Neural cell (in vitro differentiated cells): ENCODE data around the gene ALOX5. TPM values are rescaled to one million over a fixed set of nuclear protein-coding genes. Genes with fewer than 3 reads are reported as not detected.

Experiments
- H2AFZ ChIP-seq: fragments of 200-600, 300-800 bp; sonication (generic), shearing (Covaris generic); 2 replicates; pipeline ENCODE4 v1.6.0; 2014; ENCODE audit warnings: low read depth, mild to moderate bottlenecking, antibody characterized with exemption, low read length, moderate library complexity
- H3F3A ChIP-seq: fragments of 200-600 bp; shearing (Covaris generic); 2 replicates; pipeline ENCODE4 v1.6.1; 2016; ENCODE audit warnings: mild to moderate bottlenecking, moderate library complexity, mixed read lengths, antibody characterized with exemption, low read length; ENCODE audit not compliant: insufficient read depth, poor library complexity, severe bottlenecking
- H3K27ac ChIP-seq: fragments of 200-600, 300-800 bp; sonication (generic), shearing (Covaris generic); 2 replicates; pipeline ENCODE4 v1.5.1; 2014; ENCODE audit warnings: mild to moderate bottlenecking, low read length, moderate library complexity
- H3K27me3 ChIP-seq: fragments of 300-800, 200-600 bp; sonication (generic), shearing (Covaris generic); 2 replicates; pipeline ENCODE4 v1.6.0; 2014; ENCODE audit warnings: mild to moderate bottlenecking, low read depth, low read length, moderate library complexity; ENCODE audit not compliant: insufficient read depth
- H3K36me3 ChIP-seq: fragments of 300-800, 200-600 bp; sonication (generic), shearing (Covaris generic); 2 replicates; pipeline ENCODE4 v1.5.1; 2014; ENCODE audit warnings: mild to moderate bottlenecking, antibody characterized with exemption, low read length, moderate library complexity; ENCODE audit not compliant: insufficient read depth
- H3K4me2 ChIP-seq: fragments of 300-800, 200-600 bp; sonication (generic), shearing (Covaris generic); 2 replicates; pipeline ENCODE4 v1.6.0; 2014; ENCODE audit warnings: mild to moderate bottlenecking, low read length
- H3K4me3 ChIP-seq: fragments of 300-800, 200-600 bp; sonication (generic), shearing (Covaris generic); 2 replicates; pipeline ENCODE4 v1.5.1; 2014; ENCODE audit warnings: mild to moderate bottlenecking, low read length, moderate library complexity
- H3K79me2 ChIP-seq: fragments of 200-600 bp; shearing (Covaris generic); replicated peaks from 2 replicates; pipeline ENCODE4 v1.6.0; 2014; ENCODE audit warnings: mild to moderate bottlenecking, low read length, moderate library complexity; ENCODE audit not compliant: insufficient read depth
- H3K9ac ChIP-seq: fragments of 300-800, 200-600 bp; sonication (generic), shearing (Covaris generic); 2 replicates; pipeline ENCODE4 v1.6.1; 2016; ENCODE audit warnings: mild to moderate bottlenecking, low read length, mixed read lengths
- H3K9me2 ChIP-seq: fragments of 200-600 bp; shearing (Covaris generic); 2 replicates; pipeline ENCODE4 v1.6.1; 2016; ENCODE audit warnings: mild to moderate bottlenecking, low read length, mixed read lengths; ENCODE audit not compliant: insufficient read depth
- H3K9me3 ChIP-seq: fragments of 200-600, 300-800 bp; sonication (generic), shearing (Covaris generic); 2 replicates; pipeline ENCODE4 v1.6.1; 2016; ENCODE audit warnings: mild to moderate bottlenecking, mixed run types, low read length, moderate library complexity, mixed read lengths
- H4K20me1 ChIP-seq: fragments of 200-600 bp; shearing (Covaris generic); 2 replicates; pipeline ENCODE4 v1.6.1; 2016; ENCODE audit warnings: mild to moderate bottlenecking, mixed run types; ENCODE audit not compliant: insufficient read depth
- EP300 ChIP-seq: fragments of 450-650 bp; conservative IDR thresholded peaks from 2 replicates; pipeline ENCODE4 v1.6.1; 2014; ENCODE audit warnings: antibody characterized with exemption, mild to moderate bottlenecking, moderate library complexity; ENCODE audit not compliant: poor library complexity, severe bottlenecking
- EZH2 ChIP-seq: fragments of 200-600, 300-800 bp; shearing (Covaris generic), sonication (generic); IDR thresholded peaks from 2 replicates; pipeline ENCODE4 v1.6.1; 2014; ENCODE audit warnings: antibody characterized with exemption, low read length, borderline replicate concordance, mild to moderate bottlenecking; ENCODE audit not compliant: insufficient read depth, poor library complexity, severe bottlenecking
- MXI1 ChIP-seq: fragments of 450-650 bp; conservative IDR thresholded peaks from 2 replicates; pipeline ENCODE4 v1.6.1; 2014; ENCODE audit warnings: antibody characterized with exemption, mild to moderate bottlenecking; ENCODE audit not compliant: poor library complexity, severe bottlenecking
- POLR2AphosphoS5 ChIP-seq: IDR thresholded peaks from 2 replicates; pipeline ENCODE4 v1.6.1; 2012
- RAD21 ChIP-seq: fragments of 450-650 bp; conservative IDR thresholded peaks from 2 replicates; pipeline ENCODE4 v1.6.1; 2014; ENCODE audit warnings: antibody characterized with exemption, mild to moderate bottlenecking, moderate library complexity
- SMC3 ChIP-seq: fragments of 450-650 bp; conservative IDR thresholded peaks from 2 replicates; pipeline ENCODE4 v1.6.1; 2014; ENCODE audit warnings: antibody characterized with exemption, mild to moderate bottlenecking, moderate library complexity; ENCODE audit not compliant: poor library complexity
- TAF1 ChIP-seq: IDR thresholded peaks from 2 replicates; pipeline ENCODE4 v1.6.1; 2012; ENCODE audit warnings: low read depth
- polyA plus RNA-seq: library from polyadenylated mRNA; depleted of rRNA; stranded (reverse); fragments of >200 nt; gene quantifications from 2 replicates; pipeline ENCODE4 v1.2.3, GENCODE V29; 2014
- TF ChIP-seq, protein P1 (sequence below): fragments of 450-650 bp; IDR thresholded peaks from 2 replicates; pipeline ENCODE4 v1.5.1; 2014; ENCODE audit warnings: antibody characterized with exemption, mild to moderate bottlenecking, moderate library complexity; ENCODE audit not compliant: poor library complexity, severe bottlenecking
- TF ChIP-seq, protein P2 (sequence below): IDR thresholded peaks from 2 replicates; pipeline ENCODE4 v1.6.1; 2012; ENCODE audit warnings: borderline replicate concordance

ALOX5 gene
- polyA plus RNA-seq, 1 donor from 2014 or later: not detected

DNA sequence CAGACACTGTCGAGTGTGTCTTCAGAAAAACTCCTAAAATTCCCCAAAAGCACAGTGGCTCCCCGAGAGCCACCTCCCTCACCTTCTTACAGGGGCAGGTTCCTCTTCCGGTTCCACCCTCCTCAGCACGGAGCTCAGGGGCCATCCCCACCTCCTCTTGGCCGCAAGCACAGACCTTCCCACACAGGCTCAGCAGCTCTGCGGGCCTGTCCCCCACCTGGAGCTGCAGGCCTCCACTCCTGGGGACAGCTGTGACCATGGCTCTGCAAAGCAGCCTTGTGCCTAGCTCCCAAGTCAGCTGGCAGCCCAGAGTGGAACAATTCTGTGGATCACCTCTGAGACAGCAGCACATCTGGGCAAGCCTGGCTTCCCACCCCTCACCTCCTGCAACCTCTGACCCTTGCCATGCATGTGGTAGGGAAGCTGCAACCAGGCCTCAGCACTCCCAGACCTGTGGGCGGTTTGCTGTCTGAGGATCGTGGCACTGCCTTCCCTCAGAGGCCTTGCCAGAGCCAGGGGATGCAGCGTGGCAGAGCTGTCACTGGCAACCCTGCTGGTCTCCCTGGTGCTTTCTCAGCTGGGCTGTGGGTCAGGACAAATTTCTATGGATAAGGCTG, 79.7 kb downstream of the ALOX5 start:
- Histone ChIP-seq H3K9me2 (no peaks in the 10 kb centered on the region), H3K27ac (no peak overlapping the region), H3K9me3 (no peaks in the 10 kb centered on the region), H3K4me3 (no peak overlapping the region), H2AFZ (no peak overlapping the region), H3K79me2 (no peaks in the 10 kb centered on the region), H3K4me2 (no peak overlapping the region), H3F3A (no peaks in the 10 kb centered on the region), H3K9ac (no peak overlapping the region), H3K36me3 (no peaks in the 10 kb centered on the region), H3K27me3 (no peaks in the 10 kb centered on the region), H4K20me1 (no peaks in the 10 kb centered on the region)
- TF ChIP-seq TAF1: no peak
- no peak for TF ChIP-seq POLR2AphosphoS5
- TF ChIP-seq, protein P1, sequence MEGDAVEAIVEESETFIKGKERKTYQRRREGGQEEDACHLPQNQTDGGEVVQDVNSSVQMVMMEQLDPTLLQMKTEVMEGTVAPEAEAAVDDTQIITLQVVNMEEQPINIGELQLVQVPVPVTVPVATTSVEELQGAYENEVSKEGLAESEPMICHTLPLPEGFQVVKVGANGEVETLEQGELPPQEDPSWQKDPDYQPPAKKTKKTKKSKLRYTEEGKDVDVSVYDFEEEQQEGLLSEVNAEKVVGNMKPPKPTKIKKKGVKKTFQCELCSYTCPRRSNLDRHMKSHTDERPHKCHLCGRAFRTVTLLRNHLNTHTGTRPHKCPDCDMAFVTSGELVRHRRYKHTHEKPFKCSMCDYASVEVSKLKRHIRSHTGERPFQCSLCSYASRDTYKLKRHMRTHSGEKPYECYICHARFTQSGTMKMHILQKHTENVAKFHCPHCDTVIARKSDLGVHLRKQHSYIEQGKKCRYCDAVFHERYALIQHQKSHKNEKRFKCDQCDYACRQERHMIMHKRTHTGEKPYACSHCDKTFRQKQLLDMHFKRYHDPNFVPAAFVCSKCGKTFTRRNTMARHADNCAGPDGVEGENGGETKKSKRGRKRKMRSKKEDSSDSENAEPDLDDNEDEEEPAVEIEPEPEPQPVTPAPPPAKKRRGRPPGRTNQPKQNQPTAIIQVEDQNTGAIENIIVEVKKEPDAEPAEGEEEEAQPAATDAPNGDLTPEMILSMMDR: no peak
- no peak for TF ChIP-seq SMC3
- TF ChIP-seq EP300: no peak
- no peak for TF ChIP-seq RAD21
- no peak for TF ChIP-seq MXI1
- TF ChIP-seq, protein P2, sequence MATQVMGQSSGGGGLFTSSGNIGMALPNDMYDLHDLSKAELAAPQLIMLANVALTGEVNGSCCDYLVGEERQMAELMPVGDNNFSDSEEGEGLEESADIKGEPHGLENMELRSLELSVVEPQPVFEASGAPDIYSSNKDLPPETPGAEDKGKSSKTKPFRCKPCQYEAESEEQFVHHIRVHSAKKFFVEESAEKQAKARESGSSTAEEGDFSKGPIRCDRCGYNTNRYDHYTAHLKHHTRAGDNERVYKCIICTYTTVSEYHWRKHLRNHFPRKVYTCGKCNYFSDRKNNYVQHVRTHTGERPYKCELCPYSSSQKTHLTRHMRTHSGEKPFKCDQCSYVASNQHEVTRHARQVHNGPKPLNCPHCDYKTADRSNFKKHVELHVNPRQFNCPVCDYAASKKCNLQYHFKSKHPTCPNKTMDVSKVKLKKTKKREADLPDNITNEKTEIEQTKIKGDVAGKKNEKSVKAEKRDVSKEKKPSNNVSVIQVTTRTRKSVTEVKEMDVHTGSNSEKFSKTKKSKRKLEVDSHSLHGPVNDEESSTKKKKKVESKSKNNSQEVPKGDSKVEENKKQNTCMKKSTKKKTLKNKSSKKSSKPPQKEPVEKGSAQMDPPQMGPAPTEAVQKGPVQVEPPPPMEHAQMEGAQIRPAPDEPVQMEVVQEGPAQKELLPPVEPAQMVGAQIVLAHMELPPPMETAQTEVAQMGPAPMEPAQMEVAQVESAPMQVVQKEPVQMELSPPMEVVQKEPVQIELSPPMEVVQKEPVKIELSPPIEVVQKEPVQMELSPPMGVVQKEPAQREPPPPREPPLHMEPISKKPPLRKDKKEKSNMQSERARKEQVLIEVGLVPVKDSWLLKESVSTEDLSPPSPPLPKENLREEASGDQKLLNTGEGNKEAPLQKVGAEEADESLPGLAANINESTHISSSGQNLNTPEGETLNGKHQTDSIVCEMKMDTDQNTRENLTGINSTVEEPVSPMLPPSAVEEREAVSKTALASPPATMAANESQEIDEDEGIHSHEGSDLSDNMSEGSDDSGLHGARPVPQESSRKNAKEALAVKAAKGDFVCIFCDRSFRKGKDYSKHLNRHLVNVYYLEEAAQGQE: no peak
- no peak for TF ChIP-seq EZH2

DNA sequence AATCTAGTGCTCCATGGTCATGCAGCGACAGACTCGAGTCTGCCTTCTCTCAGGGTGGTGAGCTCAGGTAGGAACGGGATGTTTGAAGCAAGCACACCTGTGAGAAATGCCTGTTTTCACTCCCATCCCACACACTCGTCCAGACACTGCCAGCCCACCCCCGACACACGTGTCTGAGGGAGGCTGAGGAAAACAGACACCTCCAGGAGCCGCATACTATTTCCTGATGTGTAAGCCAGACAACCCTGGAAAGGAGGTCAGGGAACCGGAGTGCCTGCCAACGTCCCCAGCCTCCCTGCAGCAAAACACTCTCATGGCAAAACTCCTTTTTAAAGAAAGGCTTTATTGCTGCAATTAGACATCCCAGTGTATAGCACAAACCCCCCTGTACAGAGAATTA, 80.2 kb downstream of the ALOX5 start:
- Histone ChIP-seq H3K9me3 (no peaks in the 10 kb centered on the region), H3K4me2 (no peak overlapping the region), H3F3A (no peaks in the 10 kb centered on the region), H3K79me2 (no peaks in the 10 kb centered on the region), H3K27ac (no peak overlapping the region), H4K20me1 (no peaks in the 10 kb centered on the region), H3K27me3 (no peaks in the 10 kb centered on the region), H3K36me3 (no peaks in the 10 kb centered on the region), H3K9me2 (no peaks in the 10 kb centered on the region), H3K9ac (no peak overlapping the region), H2AFZ (no peak overlapping the region), H3K4me3 (no peak overlapping the region)
- TF ChIP-seq MXI1: no peak
- no peak for TF ChIP-seq SMC3
- no peak for TF ChIP-seq RAD21
- TF ChIP-seq, protein P1: no peak
- TF ChIP-seq POLR2AphosphoS5: no peak
- TF ChIP-seq EP300: no peak
- no peak for TF ChIP-seq TAF1
- TF ChIP-seq EZH2: no peak
- TF ChIP-seq, protein P2: no peak
